ENCODE measurements around the gene LRRC45. TPM values are rescaled to one million over a fixed set of nuclear protein-coding genes. Genes with fewer than 3 reads are reported as not detected.

LRRC45 gene
- total RNA-seq, 1 donor from 2014 or later = 8.2 TPM

- Mint-ChIP-seq H3K27ac (ENCODE audit: unreplicated experiment) (no peak overlapping the region), H3K4me3 (ENCODE audit: unreplicated experiment) (no peak overlapping the region), H3K27me3 (ENCODE audit: low read depth) (no peaks in the 10 kb centered on the region), H3K4me1 (ENCODE audit: low read depth) (peaks cover 18% of the 10 kb centered on the region), H3K9me3 (ENCODE audit: low read depth) (no peaks in the 10 kb centered on the region), H3K36me3 (ENCODE audit: low read depth) (no peaks in the 10 kb centered on the region)
- TF ChIP-seq, protein P1, sequence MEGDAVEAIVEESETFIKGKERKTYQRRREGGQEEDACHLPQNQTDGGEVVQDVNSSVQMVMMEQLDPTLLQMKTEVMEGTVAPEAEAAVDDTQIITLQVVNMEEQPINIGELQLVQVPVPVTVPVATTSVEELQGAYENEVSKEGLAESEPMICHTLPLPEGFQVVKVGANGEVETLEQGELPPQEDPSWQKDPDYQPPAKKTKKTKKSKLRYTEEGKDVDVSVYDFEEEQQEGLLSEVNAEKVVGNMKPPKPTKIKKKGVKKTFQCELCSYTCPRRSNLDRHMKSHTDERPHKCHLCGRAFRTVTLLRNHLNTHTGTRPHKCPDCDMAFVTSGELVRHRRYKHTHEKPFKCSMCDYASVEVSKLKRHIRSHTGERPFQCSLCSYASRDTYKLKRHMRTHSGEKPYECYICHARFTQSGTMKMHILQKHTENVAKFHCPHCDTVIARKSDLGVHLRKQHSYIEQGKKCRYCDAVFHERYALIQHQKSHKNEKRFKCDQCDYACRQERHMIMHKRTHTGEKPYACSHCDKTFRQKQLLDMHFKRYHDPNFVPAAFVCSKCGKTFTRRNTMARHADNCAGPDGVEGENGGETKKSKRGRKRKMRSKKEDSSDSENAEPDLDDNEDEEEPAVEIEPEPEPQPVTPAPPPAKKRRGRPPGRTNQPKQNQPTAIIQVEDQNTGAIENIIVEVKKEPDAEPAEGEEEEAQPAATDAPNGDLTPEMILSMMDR (IDR thresholded peaks at IDR 0.05) = peak; percentile 79
- no peak for DNase-seq (ENCODE audit: low spot score)
Measured at GRCh38 chr17:82019690-82020571, 3.2 kb upstream of the LRRC45 start.

DNA sequence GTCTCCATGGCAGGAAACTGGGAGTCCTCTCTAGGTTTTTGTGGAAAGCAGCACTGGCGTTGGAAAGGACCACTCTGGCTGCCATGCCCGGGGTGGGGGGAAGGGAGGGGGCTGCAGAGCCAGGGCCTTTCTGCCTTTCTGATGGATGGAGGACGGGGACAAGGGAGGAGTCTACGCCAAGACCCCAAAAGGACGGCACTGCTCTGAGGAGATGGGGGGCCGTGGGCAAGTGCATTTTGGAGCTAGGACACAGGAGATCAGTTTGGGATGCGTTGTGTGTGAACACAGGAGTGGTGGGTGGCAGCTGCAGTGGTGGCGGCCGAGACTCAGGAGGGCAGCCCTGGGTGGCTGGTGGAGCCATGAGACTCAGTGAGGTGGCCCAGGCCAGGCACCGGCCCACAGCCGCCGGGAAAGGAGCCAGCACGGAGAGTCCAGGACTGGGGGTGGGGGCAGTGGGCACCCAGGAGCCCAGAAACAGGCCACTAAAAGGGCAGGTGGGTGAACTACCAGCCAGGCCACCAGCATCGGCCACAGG lies 2.5 kb upstream of the LRRC45 start:
- Mint-ChIP-seq H3K36me3 (ENCODE audit: low read depth) (no peaks in the 10 kb centered on the region), H3K27ac (ENCODE audit: unreplicated experiment) (no peak overlapping the region), H3K27me3 (ENCODE audit: low read depth) (no peaks in the 10 kb centered on the region), H3K9me3 (ENCODE audit: low read depth) (no peaks in the 10 kb centered on the region), H3K4me1 (ENCODE audit: low read depth) (peaks cover 18% of the 10 kb centered on the region), H3K4me3 (ENCODE audit: unreplicated experiment) (no peak overlapping the region)
- no peak for DNase-seq (ENCODE audit: low spot score)
- TF ChIP-seq, protein P1 (IDR thresholded peaks at IDR 0.05) = no peak

- peak overlapping the region; percentile 17 for H3K27ac Mint-ChIP-seq (ENCODE audit: unreplicated experiment)
Measured at GRCh38 chr17:82021107-82021899, 1.8 kb upstream of the LRRC45 start.

DNA sequence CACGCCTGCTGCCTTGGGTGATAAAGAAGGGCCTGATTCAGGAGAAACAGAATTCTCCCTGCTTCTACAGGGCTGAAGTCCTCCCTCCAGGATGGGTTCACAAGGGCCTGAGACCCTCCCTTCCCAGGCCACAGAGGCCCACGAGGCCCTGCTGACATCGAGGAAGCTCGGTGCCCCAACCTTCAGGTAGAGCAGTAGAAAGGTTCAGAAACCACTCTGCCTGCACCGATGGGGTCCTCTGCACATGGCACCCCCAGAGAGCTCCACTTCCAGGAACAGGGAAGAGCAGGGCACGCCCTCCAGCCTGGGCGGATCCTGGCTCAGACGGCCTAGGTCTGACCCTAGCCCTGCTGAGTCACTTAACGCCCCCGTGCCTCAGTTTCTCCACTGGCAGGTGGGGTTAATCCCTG lies 1.2 kb upstream of the LRRC45 start:
- no peak for DNase-seq (ENCODE audit: low spot score)
- peak overlapping the region; percentile 78 for H3K4me3 Mint-ChIP-seq (ENCODE audit: unreplicated experiment)
- H3K27ac Mint-ChIP-seq (ENCODE audit: unreplicated experiment) = peak overlapping the region; percentile 36

More at GRCh38 chr17:82021107-82021899, 1.8 kb upstream of the LRRC45 start:
- no peaks in the 10 kb centered on the region for H3K9me3 Mint-ChIP-seq (ENCODE audit: low read depth)
- no peaks in the 10 kb centered on the region for H3K27me3 Mint-ChIP-seq (ENCODE audit: low read depth)
- no peaks in the 10 kb centered on the region for H3K36me3 Mint-ChIP-seq (ENCODE audit: low read depth)
- DNase-seq (ENCODE audit: low spot score) = no peak
- peak overlapping the region; percentile 78 for H3K4me3 Mint-ChIP-seq (ENCODE audit: unreplicated experiment)
- TF ChIP-seq, protein P1 (IDR thresholded peaks at IDR 0.05) = peak; percentile 83
- H3K4me1 Mint-ChIP-seq (ENCODE audit: low read depth) = peaks cover 18% of the 10 kb centered on the region

More for the DNA sequence above, 1.2 kb upstream of the LRRC45 start:
- TF ChIP-seq, protein P1 (IDR thresholded peaks at IDR 0.05) = no peak
- Mint-ChIP-seq H3K4me1 (ENCODE audit: low read depth) (peaks cover 18% of the 10 kb centered on the region), H3K27me3 (ENCODE audit: low read depth) (no peaks in the 10 kb centered on the region), H3K9me3 (ENCODE audit: low read depth) (no peaks in the 10 kb centered on the region), H3K36me3 (ENCODE audit: low read depth) (no peaks in the 10 kb centered on the region)
